GM18861 (cell line): ENCODE data around the gene GRIN2D.

Source experiments
- ATAC-seq: cut with Tn5 transposase; IDR thresholded peaks from one replicate; pipeline ENCODE4 v1.9.1; 2021; ENCODE audit not compliant: unreplicated experiment

The GRIN2D gene

DNA sequence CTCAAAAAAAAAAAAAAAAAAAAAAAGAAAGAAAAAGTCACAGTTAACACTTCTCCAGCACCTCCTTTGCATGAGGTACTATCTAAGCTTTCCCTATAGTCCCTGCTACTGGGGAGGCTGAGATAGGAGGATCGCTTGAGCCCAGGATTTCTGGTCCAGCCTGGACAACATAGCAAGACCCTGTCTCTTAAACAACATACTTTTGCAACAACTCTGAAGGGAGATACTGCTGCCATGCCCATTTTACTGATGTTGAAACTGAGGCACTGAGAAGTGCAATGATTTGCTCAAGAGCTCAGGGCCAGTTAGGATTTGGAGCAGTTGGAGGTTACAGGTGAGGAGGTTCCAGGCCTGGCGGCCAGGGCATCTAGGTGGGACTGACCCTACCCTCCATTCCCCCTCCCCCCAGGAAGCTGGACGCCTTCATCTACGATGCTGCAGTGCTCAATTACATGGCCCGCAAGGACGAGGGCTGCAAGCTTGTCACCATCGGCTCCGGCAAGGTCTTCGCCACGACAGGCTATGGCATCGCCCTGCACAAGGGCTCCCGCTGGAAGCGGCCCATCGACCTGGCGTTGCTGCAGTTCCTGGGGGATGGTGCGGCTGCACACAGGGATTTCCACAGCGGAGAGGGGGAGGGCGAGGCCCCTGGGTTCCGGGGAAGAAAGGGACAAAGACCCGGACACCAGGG, 48.0 kb downstream of the GRIN2D start:
- ATAC-seq: no peak

DNA sequence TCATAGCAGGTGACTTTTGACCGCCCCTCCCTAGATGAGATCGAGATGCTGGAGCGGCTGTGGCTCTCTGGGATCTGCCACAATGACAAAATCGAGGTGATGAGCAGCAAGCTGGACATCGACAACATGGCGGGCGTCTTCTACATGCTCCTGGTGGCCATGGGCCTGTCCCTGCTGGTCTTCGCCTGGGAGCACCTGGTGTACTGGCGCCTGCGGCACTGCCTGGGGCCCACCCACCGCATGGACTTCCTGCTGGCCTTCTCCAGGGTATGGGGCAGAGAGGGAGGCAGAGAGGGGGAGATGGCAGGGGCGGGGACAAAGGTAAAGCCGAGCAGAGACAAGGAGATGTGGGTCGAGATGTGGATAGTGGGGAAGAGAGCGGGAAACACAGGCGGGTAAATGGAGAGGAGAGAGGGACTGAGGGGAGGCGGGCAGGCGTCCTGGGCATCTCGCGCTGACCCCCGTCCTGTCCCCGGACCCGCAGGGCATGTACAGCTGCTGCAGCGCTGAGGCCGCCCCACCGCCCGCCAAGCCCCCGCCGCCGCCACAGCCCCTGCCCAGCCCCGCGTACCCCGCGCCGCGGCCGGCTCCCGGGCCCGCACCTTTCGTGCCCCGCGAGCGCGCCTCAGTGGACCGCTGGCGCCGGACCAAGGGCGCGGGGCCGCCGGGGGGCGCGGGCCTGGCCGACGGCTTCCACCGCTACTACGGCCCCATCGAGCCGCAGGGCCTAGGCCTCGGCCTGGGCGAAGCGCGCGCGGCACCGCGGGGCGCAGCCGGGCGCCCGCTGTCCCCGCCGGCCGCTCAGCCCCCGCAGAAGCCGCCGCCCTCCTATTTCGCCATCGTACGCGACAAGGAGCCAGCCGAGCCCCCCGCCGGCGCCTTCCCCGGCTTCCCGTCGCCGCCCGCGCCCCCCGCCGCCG, 48.9 kb downstream of the GRIN2D start:
- ATAC-seq: no peak

DNA sequence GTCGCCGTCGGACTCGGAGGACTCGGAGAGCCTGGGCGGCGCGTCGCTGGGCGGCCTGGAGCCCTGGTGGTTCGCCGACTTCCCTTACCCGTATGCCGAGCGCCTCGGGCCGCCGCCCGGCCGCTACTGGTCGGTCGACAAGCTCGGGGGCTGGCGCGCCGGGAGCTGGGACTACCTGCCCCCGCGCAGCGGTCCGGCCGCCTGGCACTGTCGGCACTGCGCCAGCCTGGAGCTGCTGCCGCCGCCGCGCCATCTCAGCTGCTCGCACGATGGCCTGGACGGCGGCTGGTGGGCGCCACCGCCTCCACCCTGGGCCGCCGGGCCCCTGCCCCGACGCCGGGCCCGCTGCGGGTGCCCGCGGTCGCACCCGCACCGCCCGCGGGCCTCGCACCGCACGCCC, 49.8 kb downstream of the GRIN2D start:
- no peak for ATAC-seq
